MCF 10A (cell line): Measurements from ENCODE around the gene PRKN. TPM values are rescaled to one million over a fixed set of nuclear protein-coding genes. Genes with fewer than 3 reads are reported as not detected.

ENCODE experiments used
- BruUV-seq: library from RNA; stranded (reverse); fragments of 400-500 nt; replicated peaks from 2 replicates; lab custom pipeline; 2021; lab: Mats Ljungman, UMichigan
- CTCF ChIA-PET: fragments of 300-600 bp; sonication (Branson Sonifier 250); formaldehyde crosslinking; extraction: SDS; loops from one replicate; lab custom pipeline; 2021; ENCODE audit warnings: antibody characterized with exemption, inconsistent platforms; lab: Yijun Ruan, JAX
- POLR2A ChIA-PET: fragments of 300-600, 350-650 bp; sonication (Branson Sonifier 250); formaldehyde crosslinking; extraction: SDS; loops from one replicate; lab custom pipeline; 2020; ENCODE audit warnings: antibody characterized with exemption, inconsistent platforms; lab: Yijun Ruan, JAX
- DNase-seq: peaks from one replicate; pipeline ENCODE4 v3.0.0-alpha.2; 2018; ENCODE audit not compliant: unreplicated experiment
- H3K27ac Mint-ChIP-seq: one replicate; pipeline ENCODE4 v1.8.0; 2022; ENCODE audit warnings: mild to moderate bottlenecking, low read depth, mixed read lengths; ENCODE audit not compliant: unreplicated experiment
- H3K27me3 Mint-ChIP-seq: one replicate; pipeline ENCODE4 v1.8.0; 2022; ENCODE audit warnings: mixed read lengths; ENCODE audit not compliant: insufficient read depth, unreplicated experiment
- H3K36me3 Mint-ChIP-seq: one replicate; pipeline ENCODE4 v1.8.0; 2022; ENCODE audit warnings: mild to moderate bottlenecking, moderate library complexity, mixed read lengths; ENCODE audit not compliant: insufficient read depth, unreplicated experiment
- H3K4me1 Mint-ChIP-seq: one replicate; pipeline ENCODE4 v1.8.0; 2022; ENCODE audit warnings: mixed read lengths; ENCODE audit not compliant: insufficient read depth, unreplicated experiment
- H3K4me3 Mint-ChIP-seq: one replicate; pipeline ENCODE4 v1.8.0; 2022; ENCODE audit warnings: mild to moderate bottlenecking, moderate library complexity, mixed read lengths; ENCODE audit not compliant: unreplicated experiment
- H3K9me3 Mint-ChIP-seq: one replicate; pipeline ENCODE4 v1.8.0; 2022; ENCODE audit warnings: mixed read lengths; ENCODE audit not compliant: unreplicated experiment
- CTCF ChIP-seq: fragments of 200-600 bp; IDR thresholded peaks from one replicate; pipeline ENCODE4 v1.8.0; 2022; ENCODE audit warnings: antibody characterized with exemption, mild to moderate bottlenecking; ENCODE audit not compliant: unreplicated experiment
- intact Hi-C: fragments of 100-400 bp; cut with micrococcal nuclease; formaldehyde crosslinking; loops from 2 replicates; pipeline ENCODE4 v1.14.1; 2022
- total RNA-seq: library from RNA; stranded (reverse); gene quantifications from 2 replicates; pipeline ENCODE4 v1.2.3, GENCODE V29; 2022

PRKN gene
- total RNA-seq, 1 experiment from 2014 or later, result 2.5 TPM

- Mint-ChIP-seq H3K4me3 (no peak overlapping the region), H3K27ac (no peak overlapping the region), H3K36me3 (no peaks in the 10 kb centered on the region), H3K4me1 (no peaks in the 10 kb centered on the region), H3K9me3 (no peaks in the 10 kb centered on the region), H3K27me3 (no peaks in the 10 kb centered on the region)
- no peak for TF ChIP-seq CTCF
- no TSS peak for BruUV-seq
- no peak for DNase-seq
- POLR2A ChIA-PET, result no interaction called here
- intact Hi-C loops, result no loop called here
- CTCF ChIA-PET, result no interaction called here
Observed at GRCh38 chr6:162485464-162485863, 242.1 kb downstream of the PRKN start.

GRCh38 chr6:162481938-162482337, 245.6 kb downstream of the PRKN start:
- Mint-ChIP-seq H3K27ac (no peak overlapping the region), H3K9me3 (no peaks in the 10 kb centered on the region), H3K36me3 (no peaks in the 10 kb centered on the region), H3K4me3 (no peak overlapping the region), H3K27me3 (no peaks in the 10 kb centered on the region), H3K4me1 (no peaks in the 10 kb centered on the region)
- ChIA-PET CTCF (no interaction called here), POLR2A (no interaction called here)
- intact Hi-C loops, result no loop called here
- BruUV-seq, result no TSS peak
- no peak for DNase-seq
- no peak for TF ChIP-seq CTCF

GRCh38 chr6:162481320-162481719, 246.2 kb downstream of the PRKN start:
- Mint-ChIP-seq H3K27ac (no peak overlapping the region), H3K36me3 (no peaks in the 10 kb centered on the region), H3K4me3 (no peak overlapping the region), H3K9me3 (no peaks in the 10 kb centered on the region), H3K4me1 (no peaks in the 10 kb centered on the region), H3K27me3 (no peaks in the 10 kb centered on the region)
- BruUV-seq, result no TSS peak
- CTCF ChIA-PET, result no interaction called here
- no peak for TF ChIP-seq CTCF
- POLR2A ChIA-PET, result no interaction called here
- no peak for DNase-seq
- intact Hi-C loops, result no loop called here

GRCh38 chr6:162478192-162478671, 249.3 kb downstream of the PRKN start:
- H3K27me3 Mint-ChIP-seq, result no peaks in the 10 kb centered on the region
- POLR2A ChIA-PET, result no interaction called here
- no peak for TF ChIP-seq CTCF
- no peak for DNase-seq
- no peak overlapping the region for H3K4me3 Mint-ChIP-seq
- H3K4me1 Mint-ChIP-seq, result no peaks in the 10 kb centered on the region
- no peak overlapping the region for H3K27ac Mint-ChIP-seq
- CTCF ChIA-PET, result no interaction called here
- H3K36me3 Mint-ChIP-seq, result no peaks in the 10 kb centered on the region
- H3K9me3 Mint-ChIP-seq, result no peaks in the 10 kb centered on the region
- intact Hi-C loops, result no loop called here
- no TSS peak for BruUV-seq
